Brain microvascular endothelial cell (primary cell): Measurements from ENCODE around the gene TLE7.
A peak's percentile ranks its signal among the peaks of the same experiment; 100 is the strongest.

ENCODE experiments used
- DNase-seq: peaks from one replicate; pipeline ENCODE4 v3.0.0-alpha.2; 2020
- H3K27ac ChIP-seq: fragments of 250-450 bp; sonication (Bioruptor Pico); 2 replicates; pipeline ENCODE4 v1.5.1; 2020; ENCODE audit warnings: mild to moderate bottlenecking, moderate library complexity
- H3K27me3 ChIP-seq: fragments of 250-450 bp; sonication (Bioruptor Pico); replicated peaks from 2 replicates; pipeline ENCODE4 v1.5.1; 2020; ENCODE audit warnings: mild to moderate bottlenecking
- H3K36me3 ChIP-seq: fragments of 250-450 bp; sonication (Bioruptor Pico); replicated peaks from 2 replicates; pipeline ENCODE4 v1.5.1; 2020; ENCODE audit warnings: mild to moderate bottlenecking
- H3K4me3 ChIP-seq: 2 replicates; pipeline ENCODE4 v1.5.1; 2011; ENCODE audit warnings: low read depth, mild to moderate bottlenecking, control low read depth, low read length, moderate library complexity
- CTCF ChIP-seq: IDR thresholded peaks from 2 replicates; pipeline ENCODE4 v1.5.1; 2011; ENCODE audit warnings: low read depth, mild to moderate bottlenecking, moderate library complexity, low read length, control low read depth, inconsistent platforms; ENCODE audit errors: missing control alignments
- in situ Hi-C: cut with HindIII; loops from 2 replicates; pipeline ENCODE4 v1.10.0; 2017; ENCODE audit warnings: low sequenced_read_pairs, low pct_ligation_motif_present

The TLE7 gene

GRCh38 chr16:71412270-71413160 is 29.3 kb downstream of the TLE7 start:
- Histone ChIP-seq H3K27me3 (no peaks in the 10 kb centered on the region), H3K27ac (no peak overlapping the region), H3K36me3 (no peaks in the 10 kb centered on the region), H3K4me3 (no peak overlapping the region)
- TF ChIP-seq CTCF = peak; percentile 84
- in situ Hi-C loops = no loop called here
- DNase-seq = peak; percentile 56

GRCh38 chr16:71410146-71410545 is 31.7 kb downstream of the TLE7 start:
- H3K27ac ChIP-seq = no peak overlapping the region
- no peak for TF ChIP-seq CTCF

GRCh38 chr16:71409011-71409775 is 32.7 kb downstream of the TLE7 start:
- peak; percentile 4 for DNase-seq
- no peak for TF ChIP-seq CTCF
- in situ Hi-C loops = no loop called here
- no peak overlapping the region for H3K4me3 ChIP-seq
- no peaks in the 10 kb centered on the region for H3K36me3 ChIP-seq
- no peaks in the 10 kb centered on the region for H3K27me3 ChIP-seq
- H3K27ac ChIP-seq = no peak overlapping the region

More at GRCh38 chr16:71410146-71410545, 31.7 kb downstream of the TLE7 start:
- H3K4me3 ChIP-seq = no peak overlapping the region
- no peak for DNase-seq
- in situ Hi-C loops = no loop called here
- H3K27me3 ChIP-seq = no peaks in the 10 kb centered on the region
- no peaks in the 10 kb centered on the region for H3K36me3 ChIP-seq

- in situ Hi-C loops = no loop called here
- Histone ChIP-seq H3K27me3 (no peaks in the 10 kb centered on the region), H3K4me3 (no peak overlapping the region), H3K36me3 (no peaks in the 10 kb centered on the region), H3K27ac (no peak overlapping the region)
- no peak for TF ChIP-seq CTCF
- DNase-seq = no peak
Measured at GRCh38 chr16:71408536-71408935, 33.3 kb downstream of the TLE7 start.

GRCh38 chr16:71407731-71408130 is 34.1 kb downstream of the TLE7 start:
- Histone ChIP-seq H3K36me3 (no peaks in the 10 kb centered on the region), H3K27ac (no peak overlapping the region), H3K4me3 (no peak overlapping the region), H3K27me3 (no peaks in the 10 kb centered on the region)
- TF ChIP-seq CTCF = no peak
- in situ Hi-C loops = no loop called here
- no peak for DNase-seq
